GM19452 (cell line): ENCODE measurements around the gene KLF13.

Experiments
- ATAC-seq: cut with Tn5 transposase; IDR thresholded peaks from one replicate; pipeline ENCODE4 v1.9.1; 2021; ENCODE audit not compliant: unreplicated experiment

Gene KLF13

DNA sequence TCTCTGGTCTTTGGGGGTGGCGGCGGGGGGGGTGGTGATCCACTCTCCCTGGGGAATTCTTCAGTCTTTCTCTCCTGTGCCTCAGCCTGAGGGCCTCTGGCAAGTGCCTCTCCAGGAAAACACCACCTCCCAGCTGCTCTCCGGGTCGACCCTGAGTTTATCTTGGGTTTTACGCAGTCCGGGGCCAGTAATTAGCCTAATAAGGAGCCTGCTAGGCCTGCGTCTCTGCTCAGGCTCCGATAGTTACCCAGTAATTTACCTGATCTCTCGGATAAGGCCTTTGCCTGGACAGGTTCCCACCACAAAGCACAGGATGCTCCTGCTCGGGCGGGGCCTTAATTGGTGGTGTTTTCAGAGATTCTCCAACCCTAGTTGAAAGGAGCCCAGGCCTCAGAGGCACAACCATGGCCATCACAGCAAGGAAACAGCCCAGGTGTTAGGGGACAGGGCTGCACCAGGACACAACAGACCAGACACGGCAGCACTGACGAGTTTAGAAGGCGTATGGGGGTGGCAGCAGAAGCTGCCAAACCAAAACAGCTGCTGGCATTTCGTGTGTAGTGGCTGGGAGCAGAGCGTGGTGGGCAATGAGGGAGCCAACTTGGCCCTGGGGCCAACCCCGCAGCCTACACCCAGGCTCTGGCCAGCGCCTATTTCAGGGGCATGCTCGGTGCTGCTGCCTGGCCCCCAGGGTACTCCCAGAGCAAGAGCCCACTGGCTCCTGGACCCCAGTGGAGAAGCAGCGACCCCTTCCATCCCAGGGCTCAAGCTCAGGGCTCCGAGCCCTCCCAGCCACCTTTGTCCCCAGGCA, 71.4 kb downstream of the KLF13 start:
- no peak for ATAC-seq

DNA sequence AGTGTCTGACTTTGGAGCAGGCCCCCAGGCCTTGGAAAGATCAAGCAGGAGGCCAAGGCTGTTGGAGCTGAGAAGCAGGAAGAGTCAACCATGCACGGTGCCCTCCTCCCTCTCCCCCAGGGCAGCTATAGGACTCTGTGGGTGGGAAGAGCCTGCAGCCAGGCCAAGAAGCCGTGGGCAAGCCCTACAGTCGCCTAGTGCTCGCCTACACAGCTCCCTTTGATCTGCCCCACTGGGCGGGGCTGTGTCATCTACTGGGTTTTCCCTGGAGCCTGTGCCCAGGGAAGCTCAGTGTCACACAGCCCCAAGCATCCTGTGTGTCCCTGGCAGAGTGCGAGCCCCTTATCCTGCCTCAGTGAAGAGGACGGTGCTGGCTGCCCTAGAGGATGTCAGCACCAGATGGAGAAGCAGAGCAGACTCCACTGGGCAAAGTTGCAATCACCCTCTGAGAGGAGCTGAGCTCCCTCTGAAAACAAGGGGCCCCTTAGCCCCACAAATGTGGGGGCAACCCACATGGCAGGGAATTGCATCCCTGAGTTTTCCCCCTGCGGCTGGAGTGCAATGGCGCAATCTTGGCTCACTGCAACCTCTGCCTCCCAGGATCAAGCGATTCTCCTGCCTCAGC, 72.2 kb downstream of the KLF13 start:
- ATAC-seq = no peak

- no peak for ATAC-seq
Observed at GRCh38 chr15:31399544-31400171, 73.0 kb downstream of the KLF13 start.

- ATAC-seq = no peak
Observed at GRCh38 chr15:31400222-31400927, 73.7 kb downstream of the KLF13 start.

GRCh38 chr15:31401282-31401681, 74.6 kb downstream of the KLF13 start:
- no peak for ATAC-seq

- ATAC-seq = no peak
Observed at GRCh38 chr15:31402003-31402402, 75.4 kb downstream of the KLF13 start.

- no peak for ATAC-seq
Observed at GRCh38 chr15:31402511-31403056, 75.9 kb downstream of the KLF13 start.

GRCh38 chr15:31403096-31403495, 76.5 kb downstream of the KLF13 start:
- ATAC-seq = no peak

DNA sequence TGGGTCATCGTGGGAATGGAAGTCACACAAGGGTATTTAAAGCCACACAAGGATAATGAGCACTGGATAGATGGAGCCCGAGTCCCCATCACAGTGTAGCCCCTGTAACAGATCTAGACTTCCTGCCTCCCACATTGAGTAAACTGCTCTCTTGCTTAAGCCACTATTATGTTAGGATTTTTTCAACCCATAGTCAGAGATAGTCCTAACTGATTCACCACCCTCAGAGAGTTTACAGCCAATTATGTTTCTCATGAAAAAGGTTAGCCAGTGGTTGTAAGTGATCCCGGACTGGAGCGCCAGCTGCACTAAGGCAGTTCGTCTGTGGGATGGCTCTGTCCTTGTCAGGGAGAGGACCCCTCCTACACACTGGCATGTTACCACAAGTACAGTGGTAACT, 77.0 kb downstream of the KLF13 start:
- ATAC-seq = no peak

DNA sequence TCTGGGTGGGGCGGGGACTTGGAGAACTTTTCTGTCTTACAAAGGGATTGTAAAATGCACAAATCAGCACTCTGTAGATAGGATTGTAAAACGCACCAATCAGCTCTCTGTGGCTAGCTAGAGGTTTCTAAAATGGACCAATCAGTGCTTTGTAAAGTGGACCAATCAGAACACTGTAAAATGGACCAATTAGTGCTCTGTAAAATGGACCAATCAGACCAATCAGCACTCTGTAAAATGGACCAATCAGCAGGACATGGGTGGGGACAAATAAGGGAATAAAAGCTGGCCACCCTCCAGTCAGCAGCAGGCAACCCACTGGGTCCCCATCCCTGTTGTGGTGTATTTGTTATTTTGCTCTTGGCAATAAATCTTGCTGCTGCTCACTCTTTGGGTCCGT, 77.7 kb downstream of the KLF13 start:
- ATAC-seq = no peak

- no peak for ATAC-seq
Observed at GRCh38 chr15:31405200-31405920, 78.7 kb downstream of the KLF13 start.

DNA sequence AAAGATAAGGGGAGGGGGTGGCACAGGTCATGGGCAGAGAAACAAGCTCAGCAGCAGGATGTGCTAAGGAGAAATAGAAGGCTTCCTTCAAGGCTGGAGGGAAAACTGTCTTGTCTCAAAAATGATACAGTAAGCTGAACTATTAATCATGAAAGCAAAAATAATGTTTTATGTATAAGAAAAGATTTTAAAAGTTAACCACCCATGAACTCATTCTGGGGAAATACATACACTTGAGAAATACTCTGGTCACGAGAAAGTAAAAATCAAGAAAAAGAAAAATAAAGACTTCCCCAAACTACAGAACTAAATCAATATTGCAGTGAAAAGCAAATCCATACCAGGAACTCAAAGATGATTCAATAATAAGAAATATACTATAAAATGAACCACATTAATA, 80.7 kb downstream of the KLF13 start:
- no peak for ATAC-seq

- no peak for ATAC-seq
Observed at GRCh38 chr15:31407851-31408250, 81.2 kb downstream of the KLF13 start.

DNA sequence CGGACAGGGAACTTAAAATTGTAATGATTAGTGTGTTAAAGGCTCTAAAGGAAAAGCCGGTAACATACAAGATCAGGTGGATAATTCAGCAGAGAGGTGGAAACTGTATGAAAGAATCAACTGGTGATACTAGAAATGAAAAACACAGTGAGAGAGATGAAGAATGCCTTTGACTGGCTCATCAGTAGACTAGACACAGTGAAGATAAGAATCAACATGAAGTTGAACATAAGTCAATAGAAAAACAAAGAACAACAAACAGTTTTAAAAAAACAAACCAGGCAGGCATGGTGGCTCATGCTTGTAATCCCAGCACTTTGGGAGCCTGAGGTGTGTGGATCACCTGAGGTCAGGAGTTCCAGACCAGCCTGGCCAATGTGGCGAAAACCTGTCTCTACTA, 82.1 kb downstream of the KLF13 start:
- ATAC-seq = no peak

- no peak for ATAC-seq
Observed at GRCh38 chr15:31409171-31409570, 82.5 kb downstream of the KLF13 start.

DNA sequence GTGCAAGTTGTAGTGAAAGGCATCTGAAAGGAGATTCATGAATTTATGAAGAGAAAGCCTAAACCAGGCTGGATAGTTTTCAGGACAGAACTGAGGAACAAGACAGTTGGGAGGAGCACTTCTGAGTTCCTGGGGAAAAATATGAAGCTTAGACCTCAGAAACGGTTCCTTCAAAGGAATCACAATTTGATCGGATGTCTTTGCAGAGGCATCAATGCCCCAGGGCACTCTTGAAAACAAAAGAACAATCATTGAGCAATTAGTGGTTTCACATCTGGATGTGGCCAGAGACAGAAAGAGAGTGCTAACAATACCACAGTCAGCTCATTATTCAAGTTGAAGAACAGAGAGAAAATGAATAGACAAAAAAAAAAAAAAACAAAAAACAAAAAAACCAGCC, 86.2 kb downstream of the KLF13 start:
- ATAC-seq = no peak

GRCh38 chr15:31415201-31415600, 88.6 kb downstream of the KLF13 start:
- no peak for ATAC-seq

- no peak for ATAC-seq
Observed at GRCh38 chr15:31419820-31420219, 93.2 kb downstream of the KLF13 start.

- no peak for ATAC-seq
Observed at GRCh38 chr15:31427411-31427810, 100.8 kb downstream of the KLF13 start.
